C4-2B (cell line): Measurements from ENCODE around the gene CDH23.

Experiments
- CTCF ChIP-seq: fragments of 450-650 bp; conservative IDR thresholded peaks from 2 replicates; pipeline ENCODE4 v1.5.1; 2017; ENCODE audit warnings: mild to moderate bottlenecking
- ZFX ChIP-seq: fragments of 450-650 bp; IDR thresholded peaks from 2 replicates; pipeline ENCODE4 v1.6.1; 2017

GRCh38 chr10:71564194-71564820, 167.6 kb downstream of the CDH23 start:
- TF ChIP-seq CTCF = no peak
- no peak for TF ChIP-seq ZFX
